ENCODE results near the gene RYK. TPM values are rescaled to one million over a fixed set of nuclear protein-coding genes. Genes with fewer than 3 reads are reported as not detected.

RYK gene
- total RNA-seq, 1 experiment from 2014 or later, result 55.2 TPM

DNA sequence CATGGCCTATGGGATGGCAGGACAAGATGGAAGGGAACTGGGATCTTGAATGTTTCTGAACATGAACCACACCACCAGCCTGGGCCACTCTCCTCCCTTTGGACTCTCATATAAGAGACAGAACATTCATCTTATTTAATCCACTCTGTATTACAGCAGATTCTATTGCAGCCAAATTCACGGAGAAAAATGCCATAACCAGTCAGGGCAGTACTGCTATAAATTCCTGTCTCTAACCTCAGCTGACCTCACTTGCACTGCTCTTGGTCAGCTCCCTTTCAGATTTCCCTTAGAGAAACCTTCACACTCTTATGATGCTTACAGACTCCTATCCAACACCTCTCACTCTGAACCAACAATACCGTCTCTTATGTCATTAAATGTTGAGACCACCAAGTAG is 101.4 kb downstream of the RYK start:
- H3K27ac ChIP-seq (ENCODE audit: low read depth, low read length), result no peak overlapping the region
- intact Hi-C loops (cut with micrococcal nuclease), result no loop called here
- no peaks in the 10 kb centered on the region for H3K9me2 ChIP-seq (ENCODE audit: insufficient read depth)
- ChIA-PET RAD21 (ENCODE audit: low non-redundant PET in 1 of 2, low total read pairs in 2 of 2, uncharacterized antibody in 2 of 2, unreplicated experiment in 2 of 2) (no interaction called here), CTCF (no interaction called here), POLR2A (no interaction called here)
- H3K9me3 ChIP-seq (ENCODE audit: control insufficient read depth in 1 of 2, insufficient read depth in 1 of 2, low read depth in 1 of 2, low read length in 2 of 2), result no peaks in the 10 kb centered on the region
- no peaks in the 10 kb centered on the region for H3K79me2 ChIP-seq (ENCODE audit: insufficient read depth, low read length)
- H3K36me3 ChIP-seq (ENCODE audit: control insufficient read depth in 1 of 2, insufficient read depth in 2 of 2, low read length in 2 of 2), result no peaks in the 10 kb centered on the region
- no peaks in the 10 kb centered on the region; the same call in 1 of the 2 replicates for H4K20me1 ChIP-seq (ENCODE audit: insufficient read depth)
- H3K4me2 ChIP-seq (ENCODE audit: low read length), result no peak overlapping the region
- H2AFZ ChIP-seq (ENCODE audit: low read depth, low read length, poor library complexity, severe bottlenecking), result no peak overlapping the region
- no peak overlapping the region for H3K9ac ChIP-seq (ENCODE audit: low read length)
- ATAC-seq, result no peak
- H3K4me1 ChIP-seq (ENCODE audit: control insufficient read depth in 1 of 2, insufficient read depth in 2 of 2, low read length in 2 of 2), result peaks cover 0 to 10% of the 10 kb centered on the region in 2 experiments; a peak in 1 of 4 replicates
- H3K4me3 ChIP-seq (replicated peaks in 1 of 2; ENCODE audit: low read depth in 1 of 2, low read length in 2 of 2), result no peak overlapping the region
- TF ChIP-seq, protein P1, sequence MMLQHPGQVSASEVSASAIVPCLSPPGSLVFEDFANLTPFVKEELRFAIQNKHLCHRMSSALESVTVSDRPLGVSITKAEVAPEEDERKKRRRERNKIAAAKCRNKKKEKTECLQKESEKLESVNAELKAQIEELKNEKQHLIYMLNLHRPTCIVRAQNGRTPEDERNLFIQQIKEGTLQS (IDR thresholded peaks at IDR 0.05), result no peak
- no peak for TF ChIP-seq CBX3 (IDR thresholded peaks at IDR 0.05; ENCODE audit: low read depth)
- TF ChIP-seq POLR2AphosphoS5 (IDR thresholded peaks at IDR 0.05; ENCODE audit: low read depth, low read length), result no peak
- no peak for TF ChIP-seq ZFX (IDR thresholded peaks at IDR 0.05)
- TF ChIP-seq SP1 (IDR thresholded peaks at IDR 0.05; ENCODE audit: low read depth), result no peak
- TF ChIP-seq, protein P2, sequence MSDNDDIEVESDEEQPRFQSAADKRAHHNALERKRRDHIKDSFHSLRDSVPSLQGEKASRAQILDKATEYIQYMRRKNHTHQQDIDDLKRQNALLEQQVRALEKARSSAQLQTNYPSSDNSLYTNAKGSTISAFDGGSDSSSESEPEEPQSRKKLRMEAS (IDR thresholded peaks at IDR 0.05), result no peak
- TF ChIP-seq, protein P3, sequence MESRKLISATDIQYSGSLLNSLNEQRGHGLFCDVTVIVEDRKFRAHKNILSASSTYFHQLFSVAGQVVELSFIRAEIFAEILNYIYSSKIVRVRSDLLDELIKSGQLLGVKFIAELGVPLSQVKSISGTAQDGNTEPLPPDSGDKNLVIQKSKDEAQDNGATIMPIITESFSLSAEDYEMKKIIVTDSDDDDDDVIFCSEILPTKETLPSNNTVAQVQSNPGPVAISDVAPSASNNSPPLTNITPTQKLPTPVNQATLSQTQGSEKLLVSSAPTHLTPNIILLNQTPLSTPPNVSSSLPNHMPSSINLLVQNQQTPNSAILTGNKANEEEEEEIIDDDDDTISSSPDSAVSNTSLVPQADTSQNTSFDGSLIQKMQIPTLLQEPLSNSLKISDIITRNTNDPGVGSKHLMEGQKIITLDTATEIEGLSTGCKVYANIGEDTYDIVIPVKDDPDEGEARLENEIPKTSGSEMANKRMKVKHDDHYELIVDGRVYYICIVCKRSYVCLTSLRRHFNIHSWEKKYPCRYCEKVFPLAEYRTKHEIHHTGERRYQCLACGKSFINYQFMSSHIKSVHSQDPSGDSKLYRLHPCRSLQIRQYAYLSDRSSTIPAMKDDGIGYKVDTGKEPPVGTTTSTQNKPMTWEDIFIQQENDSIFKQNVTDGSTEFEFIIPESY (IDR thresholded peaks at IDR 0.05; ENCODE audit: extremely low read depth, insufficient replicate concordance, low read length), result no peak
- DNase-seq (ENCODE audit: low read depth, low spot score), result no peak
- no peaks in the 10 kb centered on the region for H3K27me3 ChIP-seq (ENCODE audit: insufficient read depth, low read length)
- no TSS peak for BruUV-seq (replicated peaks)

DNA sequence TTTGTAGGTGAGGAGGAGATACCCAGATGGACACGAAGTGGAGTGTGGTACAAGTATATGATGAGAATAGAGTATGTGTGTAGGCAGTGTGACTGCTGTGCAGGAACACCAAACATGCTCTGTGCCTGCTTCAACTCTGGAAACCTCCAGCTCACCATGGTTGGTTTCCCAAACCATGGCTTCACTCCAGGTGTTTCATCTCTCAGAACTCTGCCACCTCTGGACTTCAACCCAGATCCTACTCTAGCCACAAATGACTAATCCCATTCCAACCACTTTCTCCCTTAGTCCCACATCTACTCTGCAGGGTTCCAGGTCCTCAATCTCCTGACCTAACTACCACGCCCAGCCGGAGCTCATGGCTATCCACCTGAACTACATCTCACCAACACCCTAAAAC is 102.1 kb downstream of the RYK start:
- BruUV-seq (replicated peaks), result no TSS peak
- H3K79me2 ChIP-seq (ENCODE audit: insufficient read depth, low read length), result no peaks in the 10 kb centered on the region
- no peak overlapping the region for H2AFZ ChIP-seq (ENCODE audit: low read depth, low read length, poor library complexity, severe bottlenecking)
- DNase-seq (ENCODE audit: low read depth, low spot score) (no peak), ATAC-seq (peak; percentile 40)
- no peaks in the 10 kb centered on the region; the same call in 1 of the 2 replicates for H4K20me1 ChIP-seq (ENCODE audit: insufficient read depth)
- peaks cover 0 to 10% of the 10 kb centered on the region in 2 experiments; a peak in 1 of 4 replicates for H3K4me1 ChIP-seq (ENCODE audit: control insufficient read depth in 1 of 2, insufficient read depth in 2 of 2, low read length in 2 of 2)
- no peak overlapping the region for H3K4me2 ChIP-seq (ENCODE audit: low read length)
- ChIA-PET POLR2A (no interaction called here), RAD21 (ENCODE audit: low non-redundant PET in 1 of 2, low total read pairs in 2 of 2, uncharacterized antibody in 2 of 2, unreplicated experiment in 2 of 2) (no interaction called here), CTCF (no interaction called here)
- no peaks in the 10 kb centered on the region for H3K9me3 ChIP-seq (ENCODE audit: control insufficient read depth in 1 of 2, insufficient read depth in 1 of 2, low read depth in 1 of 2, low read length in 2 of 2)
- no peak overlapping the region for H3K4me3 ChIP-seq (replicated peaks in 1 of 2; ENCODE audit: low read depth in 1 of 2, low read length in 2 of 2)
- no peak overlapping the region for H3K27ac ChIP-seq (ENCODE audit: low read depth, low read length)
- H3K36me3 ChIP-seq (ENCODE audit: control insufficient read depth in 1 of 2, insufficient read depth in 2 of 2, low read length in 2 of 2), result no peaks in the 10 kb centered on the region
- TF ChIP-seq SP1 (IDR thresholded peaks at IDR 0.05; ENCODE audit: low read depth), result no peak
- TF ChIP-seq POLR2AphosphoS5 (IDR thresholded peaks at IDR 0.05; ENCODE audit: low read depth, low read length), result no peak
- TF ChIP-seq, protein P4, sequence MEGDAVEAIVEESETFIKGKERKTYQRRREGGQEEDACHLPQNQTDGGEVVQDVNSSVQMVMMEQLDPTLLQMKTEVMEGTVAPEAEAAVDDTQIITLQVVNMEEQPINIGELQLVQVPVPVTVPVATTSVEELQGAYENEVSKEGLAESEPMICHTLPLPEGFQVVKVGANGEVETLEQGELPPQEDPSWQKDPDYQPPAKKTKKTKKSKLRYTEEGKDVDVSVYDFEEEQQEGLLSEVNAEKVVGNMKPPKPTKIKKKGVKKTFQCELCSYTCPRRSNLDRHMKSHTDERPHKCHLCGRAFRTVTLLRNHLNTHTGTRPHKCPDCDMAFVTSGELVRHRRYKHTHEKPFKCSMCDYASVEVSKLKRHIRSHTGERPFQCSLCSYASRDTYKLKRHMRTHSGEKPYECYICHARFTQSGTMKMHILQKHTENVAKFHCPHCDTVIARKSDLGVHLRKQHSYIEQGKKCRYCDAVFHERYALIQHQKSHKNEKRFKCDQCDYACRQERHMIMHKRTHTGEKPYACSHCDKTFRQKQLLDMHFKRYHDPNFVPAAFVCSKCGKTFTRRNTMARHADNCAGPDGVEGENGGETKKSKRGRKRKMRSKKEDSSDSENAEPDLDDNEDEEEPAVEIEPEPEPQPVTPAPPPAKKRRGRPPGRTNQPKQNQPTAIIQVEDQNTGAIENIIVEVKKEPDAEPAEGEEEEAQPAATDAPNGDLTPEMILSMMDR (IDR thresholded peaks at IDR 0.05 in 2 of 3, conservative IDR thresholded peaks at IDR 0.05 in 1 of 3; ENCODE audit: borderline replicate concordance in 1 of 3, insufficient read depth in 1 of 3, low read depth in 2 of 3, low read length in 2 of 3), result no peak
- TF ChIP-seq, protein P3 (IDR thresholded peaks at IDR 0.05; ENCODE audit: extremely low read depth, insufficient replicate concordance, low read length), result no peak
- no peak for TF ChIP-seq EZH2 (IDR thresholded peaks at IDR 0.05)
- TF ChIP-seq, protein P1 (IDR thresholded peaks at IDR 0.05), result no peak
- no peak for TF ChIP-seq EGR1 (IDR thresholded peaks at IDR 0.05; ENCODE audit: low read depth)
- TF ChIP-seq EZH2phosphoT487 (IDR thresholded peaks at IDR 0.05; ENCODE audit: borderline replicate concordance), result no peak
- no peak for TF ChIP-seq FOSL1 (IDR thresholded peaks at IDR 0.05; ENCODE audit: low read depth)
- TF ChIP-seq, protein P2 (IDR thresholded peaks at IDR 0.05), result no peak
- intact Hi-C loops (cut with micrococcal nuclease), result no loop called here
- no peaks in the 10 kb centered on the region for H3K9me2 ChIP-seq (ENCODE audit: insufficient read depth)
- no peaks in the 10 kb centered on the region for H3K27me3 ChIP-seq (ENCODE audit: insufficient read depth, low read length)
- no peak overlapping the region for H3K9ac ChIP-seq (ENCODE audit: low read length)

All from HCT116 (cell line).